Measurements from ENCODE around the gene FN3K.

DNA sequence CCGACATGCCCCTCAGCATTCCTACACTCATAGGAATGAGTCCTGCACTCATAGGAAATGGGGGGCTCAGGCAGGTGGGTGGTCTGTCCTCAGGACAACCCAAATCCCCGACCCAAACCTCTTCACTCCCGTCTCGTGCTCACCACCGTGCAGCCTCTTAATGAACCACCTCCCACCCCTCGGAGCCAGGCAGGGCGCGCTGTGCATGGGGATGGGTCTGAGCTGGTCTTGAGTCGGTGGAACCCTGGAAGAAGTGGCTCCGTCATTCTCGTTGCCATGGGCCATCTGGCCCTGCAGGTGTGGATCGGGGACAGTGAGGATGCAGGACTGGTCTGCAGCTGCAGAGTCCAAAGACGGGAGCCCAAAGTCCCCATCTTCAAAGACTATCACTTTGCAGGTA is 30.5 kb upstream of the FN3K start:
- TF ChIP-seq POLR2A (IDR thresholded peaks at IDR 0.05; ENCODE audit: low read depth, low read length) (no peak), CTCF (IDR thresholded peaks at IDR 0.05; ENCODE audit: extremely low read depth in 1 of 2, insufficient read depth in 1 of 2, low read depth in 1 of 2, low read length in 2 of 2) (no peak), POLR2AphosphoS5 (IDR thresholded peaks at IDR 0.05; ENCODE audit: insufficient read depth, low read depth, low read length) (no peak), EZH2 (IDR thresholded peaks at IDR 0.05; ENCODE audit: borderline replicate concordance, low read depth, low read length, severe bottlenecking) (no peak), GATA2 (IDR thresholded peaks at IDR 0.05; ENCODE audit: insufficient read depth, insufficient read length, low read depth, low read length) (no peak), JUN (IDR thresholded peaks at IDR 0.05; ENCODE audit: borderline replicate concordance, insufficient read depth, insufficient read length, low read depth) (no peak)
